Fibroblast of the aortic adventitia (primary cell): ENCODE data around the gene PUM2. TPM values are rescaled to one million over a fixed set of nuclear protein-coding genes. Genes with fewer than 3 reads are reported as not detected.
"Not testable (repeated sequence)": the region's sequence is repeated elsewhere in the genome, so short reads cannot be mapped to it uniquely, and the experiment has no call there.

Source experiments
- DNase-seq: peaks from one replicate; pipeline ENCODE4 v3.0.0-alpha.2; 2010; ENCODE audit warnings: low read depth
- H3K4me3 ChIP-seq: 2 replicates; pipeline ENCODE4 v1.5.1; 2011; ENCODE audit warnings: low read depth, mild to moderate bottlenecking, control low read depth, low read length, moderate library complexity
- CTCF ChIP-seq: IDR thresholded peaks from 2 replicates; pipeline ENCODE4 v1.5.1; 2011; ENCODE audit warnings: mild to moderate bottlenecking, low read length, control low read depth, inconsistent platforms; ENCODE audit not compliant: insufficient read depth
- total RNA-seq: library from RNA; depleted of rRNA; stranded (reverse); fragments of >200 nt; gene quantifications from 2 replicates; pipeline ENCODE4 v1.2.3, GENCODE V29; 2012; ENCODE audit warnings: low replicate concordance

The PUM2 gene
- total RNA-seq, 1 donor: 50.0 TPM

DNA sequence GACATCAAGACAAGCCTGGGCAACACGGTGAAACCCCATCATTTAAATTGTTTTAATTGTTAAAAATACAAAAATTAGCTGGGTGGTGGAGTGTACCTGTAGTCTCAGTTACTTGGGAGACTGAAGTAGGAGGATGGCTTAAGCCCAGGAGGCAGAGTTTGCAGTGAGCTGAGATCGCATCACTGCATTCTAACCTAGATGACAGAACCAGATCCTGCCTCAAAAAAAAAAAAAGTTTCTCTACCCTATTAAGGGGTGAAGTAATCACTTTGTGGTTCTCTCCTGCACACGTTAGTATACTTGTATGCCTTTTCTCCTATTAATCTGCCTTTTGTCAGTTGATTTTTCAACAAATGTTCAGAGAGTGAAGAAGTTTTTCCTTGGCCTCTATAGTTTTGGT, 18.1 kb upstream of the PUM2 start:
- DNase-seq: no peak
- no peak for TF ChIP-seq CTCF
- no peak overlapping the region for H3K4me3 ChIP-seq

- H3K4me3 ChIP-seq, DNase-seq: not testable (repeated sequence)
Measured at GRCh38 chr2:20367929-20368328, 17.3 kb upstream of the PUM2 start.

DNA sequence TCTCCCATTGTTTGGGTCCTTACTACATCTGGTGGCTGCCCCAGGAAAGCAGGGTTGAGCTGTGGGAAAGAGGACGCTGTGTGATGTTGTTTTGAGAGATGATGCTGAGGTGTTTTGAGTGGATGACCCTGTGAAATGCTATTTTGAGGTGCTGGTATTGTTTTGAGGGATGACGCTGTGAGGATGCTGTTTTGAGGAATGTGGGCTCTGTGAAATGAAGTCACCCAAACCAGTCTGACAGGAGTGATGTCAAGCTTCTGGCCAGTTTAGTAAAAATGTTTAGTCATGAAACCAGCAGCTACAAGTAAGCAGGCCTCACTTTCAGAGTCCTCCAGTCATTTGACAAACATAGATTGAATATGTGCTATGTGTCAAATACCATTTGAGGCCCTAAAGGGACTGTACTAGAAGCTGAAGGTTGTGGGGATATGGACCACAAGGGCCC, 16.1 kb upstream of the PUM2 start:
- H3K4me3 ChIP-seq: no peak overlapping the region
- no peak for DNase-seq
- no peak for TF ChIP-seq CTCF

GRCh38 chr2:20365249-20365817, 14.7 kb upstream of the PUM2 start:
- H3K4me3 ChIP-seq: no peak overlapping the region
- no peak for TF ChIP-seq CTCF
- DNase-seq: peak; percentile 53

- no peak for DNase-seq
- no peak overlapping the region for H3K4me3 ChIP-seq
- no peak for TF ChIP-seq CTCF
Measured at GRCh38 chr2:20363578-20363977, 12.9 kb upstream of the PUM2 start.

- no peak overlapping the region for H3K4me3 ChIP-seq
- DNase-seq: no peak
- TF ChIP-seq CTCF: no peak
Measured at GRCh38 chr2:20362701-20363435, 12.2 kb upstream of the PUM2 start.

GRCh38 chr2:20361893-20362292, 11.2 kb upstream of the PUM2 start:
- no peak overlapping the region for H3K4me3 ChIP-seq
- no peak for DNase-seq
- no peak for TF ChIP-seq CTCF
